ENCODE results near the gene NRCAM. TPM values are rescaled to one million over a fixed set of nuclear protein-coding genes. Genes with fewer than 3 reads are reported as not detected.

NRCAM gene
- polyA plus RNA-seq, 3 donors = not detected

DNA sequence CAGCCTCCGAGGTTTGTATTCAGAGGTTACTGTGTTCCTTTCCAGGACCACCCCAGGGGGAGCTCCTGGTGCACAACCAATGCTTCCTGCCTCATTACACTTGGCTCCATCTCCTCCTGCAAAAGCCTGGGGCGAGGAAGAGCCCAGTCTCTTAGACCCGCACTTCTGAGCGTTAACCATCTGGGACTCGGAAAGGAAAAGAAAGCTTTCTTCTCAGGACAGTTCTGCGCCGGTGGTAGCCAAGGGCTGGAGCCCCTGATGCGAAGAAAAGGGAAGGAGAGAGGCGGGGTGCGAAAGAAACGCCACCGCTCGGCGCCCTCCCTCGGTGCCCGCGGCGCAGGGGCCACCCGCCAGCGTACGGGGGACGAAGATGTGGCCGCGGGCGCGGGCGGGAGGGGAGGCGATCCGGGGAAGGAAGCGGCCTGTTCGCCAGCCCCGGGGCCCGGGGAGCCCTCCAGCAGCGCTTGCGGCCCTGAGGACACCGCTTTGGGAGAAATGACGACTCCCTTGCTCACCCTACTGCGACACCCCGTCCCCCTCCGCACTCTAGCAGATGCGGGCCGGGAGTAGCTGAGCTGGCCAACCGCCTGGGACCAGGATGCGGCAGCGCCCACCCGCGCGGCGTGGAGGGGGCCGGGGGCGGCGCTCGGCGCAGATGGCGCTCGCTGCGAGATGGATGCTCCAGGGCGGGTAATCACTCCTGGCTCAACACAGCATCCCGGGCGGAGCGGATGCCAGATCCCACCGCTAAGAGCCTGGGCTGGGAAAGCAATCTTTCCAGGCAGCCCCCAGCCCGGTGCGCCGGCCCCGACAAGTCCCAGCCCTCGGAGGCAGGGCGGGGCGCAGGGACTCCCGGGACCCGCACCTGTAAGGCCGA is 1.3 kb downstream of the NRCAM start:
- H3K36me3 ChIP-seq (replicated peaks in 1 of 2; ENCODE audit: control insufficient read depth in 1 of 2, insufficient read depth in 2 of 2, low read length in 2 of 2) = no peaks in the 10 kb centered on the region
- Mint-ChIP-seq H3K4me3 (peak overlapping the region in 1 of 2 donors; percentile 77), H3K36me3 (peaks cover 0 to 3% of the 10 kb centered on the region in 2 donors), H3K27ac (no peak overlapping the region), H3K27me3 (ENCODE audit: low read depth in 3 of 3) (peaks cover 70 to 87% (median 80%) of the 10 kb centered on the region in 3 donors), H3K9me3 (peaks cover 0 to 4% (median 2%) of the 10 kb centered on the region in 7 donors), H3K4me1 (peaks cover 8% of the 10 kb centered on the region)
- peak overlapping the region; percentile 50 for H3K4me2 ChIP-seq (replicated peaks; ENCODE audit: extremely low read depth, low read length, poor library complexity, severe bottlenecking)
- peak overlapping the region in 1 of 3 experiments; percentile 36 for H3K4me3 ChIP-seq (replicated peaks in 1 of 3; ENCODE audit: low read depth in 2 of 3, low read length in 3 of 3)
- H3K79me2 ChIP-seq (ENCODE audit: insufficient read depth, low read length) = no peaks in the 10 kb centered on the region
- no peak overlapping the region for H2AFZ ChIP-seq (ENCODE audit: insufficient read depth, low read depth, low read length, poor library complexity, severe bottlenecking)
- H4K20me1 ChIP-seq (ENCODE audit: insufficient read depth, low read length) = no peaks in the 10 kb centered on the region
- no peak overlapping the region for H3K27ac ChIP-seq (ENCODE audit: low read depth in 1 of 2, low read length in 2 of 2)
- intact Hi-C loops (cut with micrococcal nuclease) = no loop called here
- TF ChIP-seq CTCF (IDR thresholded peaks at IDR 0.05) = no peak
- under 1% methylated on average over 71 of the region's 72 CpGs for WGBS (ENCODE audit: insufficient coverage)
- H3K9me3 ChIP-seq (replicated peaks in 1 of 2; ENCODE audit: control insufficient read depth in 1 of 2, insufficient read depth in 1 of 2, low read length in 2 of 2) = peaks cover 0 to 19% of the 10 kb centered on the region in 2 donors
- peaks cover 63 to 84% of the 10 kb centered on the region in 2 donors for H3K27me3 ChIP-seq (ENCODE audit: control insufficient read depth in 2 of 2, insufficient read depth in 2 of 2, low read length in 2 of 2)
- no peak for DNase-seq
- peaks cover 7 to 17% of the 10 kb centered on the region in 2 donors for H3K4me1 ChIP-seq (ENCODE audit: control insufficient read depth in 1 of 2, insufficient read depth in 2 of 2, low read length in 2 of 2)
- no peak overlapping the region for H3K9ac ChIP-seq (ENCODE audit: insufficient read depth, low read length, poor library complexity, severe bottlenecking)

DNA sequence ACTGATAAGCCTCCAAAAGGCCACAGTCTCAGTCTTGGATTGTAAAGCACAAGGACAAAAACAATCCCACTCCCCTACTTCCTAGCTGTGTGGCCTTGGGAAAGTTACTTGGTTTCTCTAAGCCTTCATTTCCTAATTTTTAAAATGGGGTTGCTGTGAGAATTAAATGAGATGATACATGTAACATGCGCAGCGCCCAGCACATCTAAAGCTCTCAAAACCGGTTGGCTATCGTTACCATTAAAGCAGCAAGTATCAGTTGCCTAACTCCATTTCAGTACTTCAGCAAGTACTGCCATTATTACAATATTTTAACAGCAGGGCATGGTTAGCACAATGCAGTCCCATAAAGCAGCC is 1.9 kb downstream of the NRCAM start:
- Mint-ChIP-seq H3K4me1 (peaks cover 8% of the 10 kb centered on the region), H3K27ac (no peak overlapping the region), H3K27me3 (ENCODE audit: low read depth in 3 of 3) (peaks cover 68 to 85% (median 81%) of the 10 kb centered on the region in 3 donors), H3K9me3 (peaks cover 0 to 4% (median 2%) of the 10 kb centered on the region in 7 donors), H3K4me3 (peak overlapping the region in 1 of 2 donors; percentile 77), H3K36me3 (peaks cover 0 to 3% of the 10 kb centered on the region in 2 donors)
- no peak for DNase-seq
- H3K9ac ChIP-seq (ENCODE audit: insufficient read depth, low read length, poor library complexity, severe bottlenecking) = no peak overlapping the region
- no peaks in the 10 kb centered on the region for H4K20me1 ChIP-seq (ENCODE audit: insufficient read depth, low read length)
- H3K4me2 ChIP-seq (replicated peaks; ENCODE audit: extremely low read depth, low read length, poor library complexity, severe bottlenecking) = no peak overlapping the region
- no peak overlapping the region for H2AFZ ChIP-seq (ENCODE audit: insufficient read depth, low read depth, low read length, poor library complexity, severe bottlenecking)
- intact Hi-C loops (cut with micrococcal nuclease) = no loop called here
- TF ChIP-seq CTCF (IDR thresholded peaks at IDR 0.05) = no peak
- WGBS (ENCODE audit: insufficient coverage) = no CpG with 5 or more reads among the region's 4 CpGs
- H3K79me2 ChIP-seq (ENCODE audit: insufficient read depth, low read length) = no peaks in the 10 kb centered on the region
- peaks cover 7 to 17% of the 10 kb centered on the region in 2 donors for H3K4me1 ChIP-seq (ENCODE audit: control insufficient read depth in 1 of 2, insufficient read depth in 2 of 2, low read length in 2 of 2)
- no peaks in the 10 kb centered on the region for H3K36me3 ChIP-seq (replicated peaks in 1 of 2; ENCODE audit: control insufficient read depth in 1 of 2, insufficient read depth in 2 of 2, low read length in 2 of 2)
- H3K4me3 ChIP-seq (replicated peaks in 1 of 3; ENCODE audit: low read depth in 2 of 3, low read length in 3 of 3) = no peak overlapping the region
- no peak overlapping the region for H3K27ac ChIP-seq (ENCODE audit: low read depth in 1 of 2, low read length in 2 of 2)
- peaks cover 59 to 81% of the 10 kb centered on the region in 2 donors for H3K27me3 ChIP-seq (ENCODE audit: control insufficient read depth in 2 of 2, insufficient read depth in 2 of 2, low read length in 2 of 2)
- H3K9me3 ChIP-seq (replicated peaks in 1 of 2; ENCODE audit: control insufficient read depth in 1 of 2, insufficient read depth in 1 of 2, low read length in 2 of 2) = peaks cover 0 to 19% of the 10 kb centered on the region in 2 donors

All from CD14-positive monocyte (primary cell).